HG03025 (cell line): ENCODE measurements around the gene CA10.

Experiments used
- ATAC-seq: cut with Tn5 transposase; IDR thresholded peaks from one replicate; pipeline ENCODE4 v1.9.1; 2021; ENCODE audit warnings: mild to moderate bottlenecking, moderate library complexity; ENCODE audit not compliant: unreplicated experiment, low FRiP score

CA10 gene

DNA sequence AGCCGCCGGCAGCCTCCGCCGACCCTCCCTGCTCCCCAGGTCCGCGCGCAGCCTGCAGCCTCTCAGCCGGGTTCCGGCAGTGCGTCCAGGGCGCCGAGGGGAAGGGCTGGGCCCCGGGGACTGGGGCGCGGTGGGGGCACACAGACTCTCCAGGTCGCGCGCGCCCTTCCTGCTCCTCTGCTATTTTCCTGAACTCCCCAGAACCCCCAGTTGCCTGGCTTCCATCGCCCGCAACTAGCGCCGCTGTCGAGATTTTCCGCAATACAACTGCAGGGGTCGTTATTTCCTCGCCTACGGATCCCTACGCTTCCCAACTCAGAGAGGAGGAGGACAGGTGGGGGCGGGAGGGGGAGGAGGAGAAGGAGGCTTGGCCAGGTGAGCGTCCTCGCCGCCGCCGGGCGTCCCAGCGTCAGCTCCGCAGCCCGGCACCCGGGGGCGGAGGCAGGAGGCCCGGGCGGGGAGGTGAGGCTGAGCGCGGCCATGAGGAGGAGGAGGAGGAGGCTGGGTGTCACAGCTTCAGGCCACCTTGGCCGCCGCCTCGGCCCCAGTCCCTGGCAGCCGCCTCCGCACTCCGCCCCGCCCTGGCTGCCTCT is at the start of gene CA10:
CA10 (minus strand) TSS at position 265 of the 593 bp plus-strand sequence.
- ATAC-seq, result no peak

DNA sequence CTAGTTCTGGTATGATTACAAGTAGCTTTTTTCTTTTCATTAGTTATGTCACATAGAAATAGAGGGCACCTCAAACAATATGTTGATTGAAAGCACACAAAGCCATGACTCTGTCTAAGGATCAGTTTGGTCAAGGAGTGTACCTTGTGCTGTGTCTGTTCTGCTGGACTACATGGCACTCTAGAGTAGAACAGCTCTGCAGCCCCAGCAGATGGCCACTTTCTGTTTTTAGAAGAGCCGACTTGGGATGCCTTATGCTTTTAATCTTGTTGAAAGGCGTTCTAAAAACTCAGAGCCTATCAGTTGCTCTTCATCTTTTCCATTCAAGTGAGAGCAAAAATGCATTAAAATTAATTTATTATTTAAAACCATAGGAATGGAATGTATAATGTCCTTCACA is 49.3 kb upstream of the CA10 start:
- ATAC-seq, result no peak

DNA sequence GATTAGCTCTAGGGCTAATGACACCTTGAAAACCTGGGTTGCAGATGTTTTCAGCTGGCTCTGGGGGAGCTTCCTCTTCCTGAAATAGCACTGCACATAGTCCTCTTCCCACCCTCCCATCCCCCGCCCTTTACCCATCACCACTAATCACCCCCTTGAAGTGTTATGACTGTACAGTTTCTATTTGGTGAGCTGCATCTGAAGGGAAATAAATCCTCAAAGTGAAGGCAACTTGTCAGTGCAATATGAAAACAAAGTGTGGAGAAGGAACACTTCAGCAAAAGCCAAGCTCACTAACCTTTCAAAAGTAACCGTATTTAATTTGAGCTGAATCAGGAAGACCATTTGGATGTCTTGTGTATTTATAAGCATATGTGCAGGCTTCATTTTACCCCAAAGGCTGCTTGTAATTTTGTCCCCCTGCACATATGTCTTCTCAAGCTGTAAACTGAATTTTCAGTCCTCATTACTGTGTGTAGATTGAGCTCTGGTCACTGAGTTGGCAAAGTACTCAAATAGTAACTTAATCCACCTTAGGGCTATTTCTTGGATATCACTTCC is 44.1 kb upstream of the CA10 start:
- ATAC-seq, result no peak

DNA sequence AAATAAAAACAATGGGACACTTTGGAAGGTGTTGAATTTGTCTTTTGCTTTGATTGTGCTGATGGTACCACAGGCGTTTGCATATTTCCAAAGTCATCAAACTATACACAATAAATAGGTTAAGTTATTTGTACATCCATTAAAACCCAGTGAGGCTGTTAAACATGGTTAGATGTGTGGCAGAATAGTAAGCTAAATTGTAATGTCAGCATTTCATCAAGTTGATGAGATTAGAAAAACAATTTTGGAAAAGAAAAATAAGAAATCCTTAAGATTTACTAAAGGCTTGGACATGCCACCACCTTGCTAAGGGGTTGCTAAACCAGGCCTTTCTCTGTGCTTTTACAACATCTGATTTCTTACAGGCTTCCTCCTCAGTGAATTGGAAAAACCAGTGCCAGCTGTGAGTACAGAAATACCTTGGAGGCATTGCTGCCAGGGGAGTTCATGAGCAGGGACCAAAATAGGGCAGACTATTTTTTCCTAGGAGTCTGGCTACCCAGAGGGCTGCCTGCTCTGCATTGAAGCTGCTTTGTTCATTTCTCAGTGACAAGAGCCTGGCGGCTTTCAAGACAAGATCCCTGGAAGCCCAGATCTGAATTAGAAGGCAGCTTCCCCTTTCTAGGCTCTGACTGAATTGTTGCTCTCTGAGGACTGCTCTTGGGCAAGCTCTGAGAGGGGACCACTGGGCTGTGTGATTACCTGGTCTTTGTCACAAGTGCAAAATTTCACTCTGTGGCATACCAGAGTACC is 43.4 kb upstream of the CA10 start:
- ATAC-seq, result no peak

DNA sequence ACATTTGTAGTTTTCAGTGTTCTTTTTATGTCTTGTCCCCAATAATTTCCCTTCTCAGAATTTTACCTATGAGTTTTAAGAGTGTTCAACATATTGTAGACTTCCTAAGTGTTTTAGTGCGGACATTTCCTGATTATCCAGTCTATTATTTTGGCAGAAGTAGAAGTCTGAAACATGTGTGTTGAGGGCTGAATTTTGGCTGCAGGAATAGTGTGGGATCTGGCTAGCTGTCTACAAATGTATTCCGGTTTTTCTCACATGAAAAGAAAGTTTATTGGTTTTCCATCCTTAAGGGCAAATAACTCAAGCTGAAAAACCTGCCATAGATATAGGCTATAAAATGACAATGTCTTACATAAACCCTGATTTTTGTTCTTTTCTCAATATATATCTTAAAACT is 33.0 kb upstream of the CA10 start:
- ATAC-seq, result no peak

DNA sequence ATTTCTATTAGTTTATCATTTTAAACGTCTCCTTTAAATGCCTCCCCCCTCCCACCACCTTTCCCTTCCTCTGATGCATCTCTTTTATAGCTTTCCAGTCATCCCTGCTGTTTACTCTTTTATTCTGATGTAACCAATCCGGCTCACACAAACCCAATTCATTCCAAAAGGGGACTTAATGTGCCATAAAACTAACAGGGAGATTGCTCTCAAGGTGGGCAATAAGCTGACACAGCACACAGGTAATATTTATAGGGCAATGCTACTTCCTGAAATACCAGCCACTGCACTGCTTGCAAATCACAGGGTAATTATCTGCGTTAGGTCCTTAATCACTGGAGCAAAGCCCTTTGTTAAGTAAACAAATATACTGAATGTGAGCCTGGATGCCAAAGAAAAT is 23.3 kb upstream of the CA10 start:
- no peak for ATAC-seq

DNA sequence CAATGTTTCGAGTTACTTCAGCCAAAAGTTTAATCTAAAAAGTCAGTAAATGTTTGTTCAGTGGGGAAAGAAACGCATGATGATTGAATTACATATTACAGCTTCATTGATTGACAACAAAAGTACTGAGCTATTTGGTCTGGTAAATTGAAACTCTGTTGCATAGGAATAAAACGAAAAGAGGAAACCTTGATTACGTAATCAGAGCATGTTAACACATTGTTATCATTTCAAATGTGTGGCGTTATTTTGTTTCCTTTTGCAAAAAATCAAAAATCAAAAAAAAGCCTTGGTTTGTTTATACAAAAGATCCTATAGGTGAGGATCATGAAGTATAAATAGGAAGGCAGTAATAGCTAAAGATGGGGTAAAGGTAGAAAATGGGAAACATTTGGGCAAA is 19.5 kb upstream of the CA10 start:
- no peak for ATAC-seq

DNA sequence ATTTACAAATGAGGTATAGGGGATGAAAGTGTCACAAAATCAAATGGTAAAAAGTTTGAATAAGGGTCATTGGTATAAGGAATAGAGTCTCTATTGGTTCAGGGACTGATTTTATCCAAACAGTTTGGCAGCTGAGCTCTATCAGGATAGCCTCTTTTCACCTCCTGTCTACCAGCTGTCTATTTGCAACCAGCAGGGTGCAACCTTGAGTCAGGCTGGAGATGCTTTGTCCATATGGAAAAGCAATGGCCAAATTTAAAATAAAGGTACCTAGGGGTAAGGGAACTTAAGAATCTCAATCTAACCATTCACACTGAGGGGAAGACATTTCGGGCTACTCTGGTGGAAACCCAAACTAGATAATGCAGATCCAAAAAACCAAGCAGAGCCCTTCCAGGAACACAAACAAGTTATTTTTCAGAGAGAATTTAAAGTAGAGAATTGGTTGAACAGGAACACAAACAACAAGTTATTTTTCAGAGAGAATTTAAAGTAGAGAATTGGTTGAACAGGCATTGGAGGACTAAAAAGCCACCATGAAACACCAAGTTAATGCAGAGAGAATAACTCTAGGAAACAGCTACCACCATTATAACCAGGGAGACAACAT is 12.6 kb upstream of the CA10 start:
- no peak for ATAC-seq

DNA sequence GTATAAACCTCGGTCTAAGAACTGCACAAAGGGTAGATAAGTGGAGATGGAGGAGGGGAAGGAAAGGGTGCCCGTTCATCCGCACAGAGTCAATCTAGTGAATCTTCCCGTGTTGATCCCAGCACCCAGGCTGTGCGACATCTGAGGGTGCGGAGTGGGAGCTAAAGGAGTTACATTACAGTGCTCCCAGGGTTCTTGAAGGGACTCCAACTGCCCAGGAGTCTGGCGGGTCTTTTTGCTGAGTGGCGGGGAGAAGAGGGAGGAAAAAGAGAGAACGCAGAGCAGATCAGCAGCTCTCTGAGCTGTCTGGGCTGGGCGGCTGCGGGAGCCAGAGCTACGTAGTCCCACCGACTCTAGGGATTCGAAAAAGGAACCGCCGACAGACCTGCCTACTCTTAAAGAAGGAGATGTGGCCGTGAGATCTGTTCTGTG is 1.6 kb upstream of the CA10 start:
- ATAC-seq, result no peak

DNA sequence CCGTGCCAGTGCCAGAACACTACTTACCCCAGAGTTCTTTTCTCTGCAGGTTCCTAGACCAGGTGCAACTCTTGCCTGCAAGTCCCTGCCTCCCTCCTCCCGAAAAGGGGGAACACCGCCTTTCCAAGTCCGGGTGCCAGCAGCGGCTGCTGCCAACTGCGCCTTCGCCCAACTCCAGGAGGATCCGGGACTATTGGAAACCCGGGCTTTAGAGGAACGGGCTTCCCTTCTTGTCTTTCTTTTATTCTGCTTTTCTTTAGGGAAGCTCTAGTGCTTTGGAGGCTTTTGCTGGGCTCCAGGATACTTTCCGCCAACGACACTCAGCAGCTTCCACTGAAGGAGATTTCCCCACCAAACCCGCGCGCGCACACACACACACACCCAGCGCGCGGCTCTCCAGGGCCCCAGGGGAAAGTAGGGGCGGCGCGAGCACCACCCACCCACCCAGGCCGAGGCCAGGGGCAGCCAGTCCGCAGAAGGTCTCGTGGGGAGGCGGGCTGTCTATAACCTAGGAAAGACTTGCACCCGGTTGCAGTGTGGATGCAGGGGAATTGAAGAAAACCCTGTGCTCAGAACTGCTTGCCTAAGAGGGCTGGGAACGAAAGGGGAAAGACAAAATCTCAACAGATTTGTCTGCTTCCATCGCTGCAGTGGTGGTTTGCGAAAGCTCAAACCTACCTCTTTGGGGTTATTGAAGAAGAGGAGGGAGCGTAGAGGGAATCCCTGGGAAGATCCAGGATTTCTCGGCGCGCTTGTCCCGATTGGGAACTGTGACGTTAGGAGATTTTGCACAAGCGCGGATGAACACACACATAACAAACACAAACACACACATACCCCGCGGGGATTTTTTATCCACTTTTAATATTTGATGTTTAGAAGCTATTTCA is 977 bp upstream of the CA10 start:
- ATAC-seq, result no peak

DNA sequence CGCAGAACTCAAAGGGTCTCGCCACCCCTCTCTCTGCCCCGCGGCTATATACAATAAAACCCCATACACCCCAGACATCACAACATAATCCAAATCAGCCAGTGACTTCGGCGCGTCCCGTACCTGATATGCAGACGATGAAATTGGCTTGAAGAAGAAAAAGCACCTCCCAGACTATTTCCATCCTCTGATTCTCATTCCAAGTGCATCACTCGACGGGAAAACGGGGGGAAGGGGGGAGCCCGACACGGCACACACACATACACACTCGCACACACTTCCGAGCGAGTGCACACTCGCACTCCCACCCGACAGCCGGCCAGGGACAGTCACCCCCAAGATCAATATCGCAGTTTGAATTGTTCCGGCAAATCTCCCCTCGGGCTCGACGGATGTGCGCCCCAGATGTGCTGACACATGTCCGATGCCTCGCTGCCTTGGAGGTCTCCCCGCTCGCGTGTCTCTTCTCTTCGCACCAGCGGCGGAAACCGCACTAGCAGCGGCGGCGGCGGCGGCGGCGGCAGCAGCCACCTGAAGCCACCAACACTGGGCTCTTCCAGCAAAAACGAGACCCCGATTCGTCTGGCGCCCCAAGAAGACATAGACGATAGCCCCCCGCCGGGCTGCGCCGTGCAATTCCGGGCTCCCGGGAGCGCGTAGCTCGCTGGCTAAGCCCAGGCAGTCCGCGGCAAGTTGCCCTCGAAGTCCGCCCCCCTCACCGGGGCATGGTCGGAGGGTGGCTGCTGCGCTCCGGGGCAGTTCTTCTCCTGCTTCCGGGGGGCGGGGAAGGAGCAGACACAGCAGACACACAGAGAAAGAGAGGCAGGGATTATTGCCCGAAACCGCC is 688 bp downstream of the CA10 start:
- ATAC-seq, result no peak

DNA sequence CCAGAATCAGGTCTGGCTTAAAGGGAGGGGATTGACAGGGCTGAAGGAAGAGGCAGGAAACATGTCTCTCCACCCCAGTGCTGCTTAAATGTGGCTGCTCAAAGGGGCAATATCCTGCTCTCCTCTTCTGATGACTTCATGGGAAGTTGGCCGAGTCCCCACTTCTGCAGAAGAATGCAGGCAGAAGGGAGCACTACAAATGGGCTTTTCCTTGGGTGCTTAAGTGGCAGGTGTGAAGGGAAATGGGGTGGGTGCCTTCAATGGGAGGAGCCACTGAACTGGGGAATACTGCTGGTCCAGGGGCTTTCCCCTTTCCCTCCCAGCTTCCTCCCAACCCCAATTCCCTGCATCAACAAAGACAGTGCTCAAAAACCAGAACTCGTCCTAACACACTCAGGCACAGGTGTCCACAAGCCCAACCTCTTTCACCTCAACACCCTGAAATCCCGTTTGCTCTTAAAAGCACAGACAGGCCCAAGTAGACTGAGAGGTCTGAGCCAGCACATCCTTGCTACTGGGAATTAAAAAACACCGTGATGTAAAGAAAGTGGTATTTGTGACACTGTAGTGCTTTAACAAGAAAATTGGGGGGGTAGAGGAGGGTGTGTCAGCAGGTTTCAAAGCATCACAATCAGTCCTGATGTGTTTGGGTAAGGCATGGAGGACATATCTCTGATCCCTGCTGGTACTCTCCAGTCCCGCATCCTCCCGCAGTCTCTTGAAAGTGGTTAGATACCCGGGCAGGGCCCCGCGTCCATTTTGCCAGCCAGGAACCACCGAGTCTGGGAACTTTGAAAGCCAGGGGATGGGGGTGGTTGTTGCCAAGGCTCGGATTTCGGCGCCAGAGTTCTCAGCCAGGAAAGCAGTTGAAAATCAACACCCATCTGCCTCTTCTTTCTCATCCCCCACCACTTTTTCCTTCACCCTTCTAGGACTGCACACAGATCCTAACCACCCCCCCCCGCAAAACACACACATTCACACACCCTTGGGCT is 1.6 kb downstream of the CA10 start:
- no peak for ATAC-seq

DNA sequence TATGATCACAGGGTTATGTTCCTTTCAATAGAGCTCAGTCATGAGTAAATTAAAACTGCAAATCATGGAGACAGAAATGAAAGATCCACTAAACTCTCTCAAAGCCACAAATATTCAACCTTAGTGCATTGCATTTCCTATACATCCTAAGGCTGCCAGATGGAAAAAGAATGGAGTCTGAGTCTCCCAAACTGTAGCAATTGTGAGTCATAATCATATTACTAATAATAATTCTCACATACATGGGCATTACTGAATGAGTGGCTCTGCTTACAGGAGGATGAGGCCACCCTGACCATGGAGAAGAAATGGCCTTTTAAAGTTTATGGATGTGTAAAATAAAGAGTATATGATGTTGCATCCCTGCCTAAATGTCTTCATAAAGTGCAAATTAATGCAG is 3.2 kb downstream of the CA10 start:
- no peak for ATAC-seq

DNA sequence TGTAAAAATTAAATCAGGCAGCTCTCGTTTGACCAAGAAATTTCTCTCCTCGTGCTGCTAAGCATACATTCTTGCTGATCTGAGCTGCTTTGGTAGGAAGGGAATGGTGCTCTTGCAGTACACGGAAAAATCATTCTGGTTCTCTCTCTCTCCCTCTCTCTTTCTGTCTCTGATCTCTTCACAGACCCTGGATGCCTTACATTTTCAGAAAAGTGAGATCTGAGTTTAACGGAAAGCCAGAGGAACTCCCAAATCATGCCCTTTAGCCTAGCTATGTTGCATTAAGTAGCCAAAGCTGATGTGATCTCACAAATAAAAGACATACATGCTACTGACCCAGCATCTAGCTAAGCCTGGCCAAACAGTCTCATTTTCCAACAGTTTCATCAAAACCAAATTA is 4.0 kb downstream of the CA10 start:
- ATAC-seq, result no peak

DNA sequence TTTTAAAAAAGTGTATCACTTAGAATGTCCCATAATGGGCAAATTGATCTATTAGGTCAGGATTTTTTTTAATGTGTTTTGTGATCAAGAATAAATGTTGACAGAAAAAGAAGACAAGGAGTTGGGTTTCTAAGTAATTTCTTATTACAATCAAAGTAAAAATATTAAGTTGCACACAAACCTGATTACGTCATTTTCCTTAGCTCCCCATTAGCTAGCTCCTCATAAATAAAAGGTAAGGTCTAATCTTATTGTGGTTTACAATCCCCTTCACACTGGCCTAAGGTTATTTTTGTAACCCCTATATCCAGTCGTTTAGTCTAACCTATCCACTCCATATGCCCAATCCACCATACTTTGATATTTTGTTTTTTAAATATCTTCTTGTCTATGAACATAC is 7.6 kb downstream of the CA10 start:
- no peak for ATAC-seq

DNA sequence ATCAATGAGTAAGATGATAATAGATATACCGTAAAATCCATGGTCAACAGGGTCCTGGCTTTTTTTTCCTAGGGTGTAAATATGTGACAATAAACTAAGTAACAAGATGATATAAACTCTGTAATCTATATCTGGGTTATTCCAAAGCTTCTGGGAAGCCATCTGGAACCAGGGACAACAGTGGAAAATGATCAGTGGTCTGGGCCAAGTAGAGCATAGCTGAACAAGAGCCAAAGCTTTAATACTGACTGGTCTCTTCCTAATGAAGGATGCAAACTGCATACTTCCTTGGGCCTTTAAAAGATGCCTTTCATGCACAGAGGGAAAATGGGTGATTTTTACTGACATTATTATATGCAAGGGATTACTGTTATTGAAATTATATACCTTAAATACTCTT is 8.9 kb downstream of the CA10 start:
- no peak for ATAC-seq

DNA sequence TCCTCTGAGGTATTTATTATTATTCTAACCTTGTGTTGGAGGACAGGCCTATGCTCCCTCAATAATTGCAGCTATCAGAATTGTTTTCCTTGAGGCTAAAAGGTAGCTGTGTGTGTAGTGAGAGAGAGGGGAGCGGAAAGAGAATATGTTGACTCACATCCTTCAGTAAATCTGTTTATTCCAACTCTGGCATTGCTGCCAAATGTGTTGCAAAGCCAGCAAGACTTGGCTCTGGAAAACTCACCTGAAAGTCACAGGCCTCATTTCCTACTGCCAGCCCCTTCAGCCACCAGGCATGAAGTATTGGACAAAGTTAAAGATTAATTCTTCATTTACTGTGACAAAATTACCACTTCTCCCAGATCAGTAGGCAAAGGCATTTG is 9.6 kb downstream of the CA10 start:
- ATAC-seq, result no peak

DNA sequence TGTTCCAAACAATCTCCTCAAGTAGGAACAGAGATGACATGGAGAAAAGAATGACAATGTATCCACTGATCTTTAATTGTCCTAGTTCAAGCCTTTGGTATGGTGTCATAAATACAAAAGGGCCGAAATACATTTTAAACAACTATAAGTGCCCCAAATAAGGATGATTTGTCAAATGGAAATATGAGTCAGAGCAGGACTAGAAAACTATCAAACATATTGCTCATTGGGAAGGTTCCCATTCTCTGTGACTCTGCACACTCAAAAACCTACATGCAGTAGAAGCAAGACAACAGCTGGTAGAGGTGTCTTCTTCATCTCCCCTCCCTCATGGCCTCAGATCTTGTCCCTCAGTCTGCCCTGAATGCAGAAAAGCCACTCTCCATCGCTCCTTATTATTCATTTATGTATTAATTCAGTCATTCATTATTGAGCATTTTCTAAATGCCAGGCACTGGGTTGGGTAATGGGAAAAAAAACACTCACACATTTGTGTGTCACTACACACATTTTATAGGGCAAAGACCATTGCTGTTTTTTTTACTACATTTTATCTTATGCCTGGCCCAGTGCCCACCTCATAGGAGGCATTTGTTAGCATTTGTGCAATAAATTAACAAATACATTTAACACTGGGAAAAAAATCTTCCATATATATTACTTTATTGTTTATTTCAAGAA is 10.1 kb downstream of the CA10 start:
- ATAC-seq, result no peak
